AG20443 (cell line): ENCODE results near the gene EVL.
"Not testable (repeated sequence)": the region's sequence is repeated elsewhere in the genome, so short reads cannot be mapped to it uniquely, and the experiment has no call there.

ENCODE experiments used
- DNase-seq: peaks from one replicate; pipeline ENCODE4 v3.0.0; 2012; ENCODE audit warnings: low spot score, mixed read lengths

The EVL gene, protein sequence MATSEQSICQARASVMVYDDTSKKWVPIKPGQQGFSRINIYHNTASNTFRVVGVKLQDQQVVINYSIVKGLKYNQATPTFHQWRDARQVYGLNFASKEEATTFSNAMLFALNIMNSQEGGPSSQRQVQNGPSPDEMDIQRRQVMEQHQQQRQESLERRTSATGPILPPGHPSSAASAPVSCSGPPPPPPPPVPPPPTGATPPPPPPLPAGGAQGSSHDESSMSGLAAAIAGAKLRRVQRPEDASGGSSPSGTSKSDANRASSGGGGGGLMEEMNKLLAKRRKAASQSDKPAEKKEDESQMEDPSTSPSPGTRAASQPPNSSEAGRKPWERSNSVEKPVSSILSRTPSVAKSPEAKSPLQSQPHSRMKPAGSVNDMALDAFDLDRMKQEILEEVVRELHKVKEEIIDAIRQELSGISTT

DNA sequence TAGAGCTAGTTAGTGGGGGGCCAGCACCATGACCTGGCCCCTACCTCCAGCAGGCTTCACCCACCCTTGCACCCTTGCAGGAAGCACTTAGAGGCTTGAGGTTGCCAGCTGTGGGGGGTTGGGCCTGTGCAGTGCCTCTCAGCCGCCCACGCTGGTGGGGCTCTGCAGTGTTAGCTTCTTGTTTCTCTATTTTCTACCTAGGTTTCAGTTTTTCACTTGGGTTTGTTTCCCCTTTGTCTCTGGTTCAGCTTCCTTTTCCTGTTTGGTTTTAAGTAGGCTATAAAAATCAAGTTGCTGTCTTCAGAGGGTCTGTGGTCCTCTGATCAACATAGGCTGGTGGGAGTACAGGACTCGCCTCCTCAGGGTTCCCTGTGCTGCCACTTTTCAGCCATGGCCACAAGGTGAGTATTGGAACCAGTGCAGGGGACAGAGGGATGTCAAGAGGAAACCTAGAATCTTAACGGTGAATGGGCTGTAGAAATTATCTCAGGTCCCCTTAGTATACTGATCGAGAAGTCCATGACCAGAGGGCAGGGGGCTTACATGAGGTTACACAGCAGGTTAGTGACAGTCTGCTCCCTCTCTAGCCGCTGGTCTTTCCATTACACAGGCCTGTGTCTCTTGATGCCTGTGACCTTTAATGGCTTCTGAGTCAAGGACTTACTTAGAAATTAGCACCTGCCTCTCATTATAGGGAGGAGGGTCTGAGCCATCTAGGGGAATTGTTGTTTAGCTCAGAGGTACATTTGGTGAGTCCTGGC lies at the start of gene EVL:
Gene EVL (plus strand): TSS at position 312 of the 761 bp plus-strand sequence. CDS start 79 bp downstream, at position 391.
- DNase-seq = no peak

GRCh38 chr14:100017553-100017952 lies 47.7 kb upstream of the EVL start:
- DNase-seq = peak; percentile 30

DNA sequence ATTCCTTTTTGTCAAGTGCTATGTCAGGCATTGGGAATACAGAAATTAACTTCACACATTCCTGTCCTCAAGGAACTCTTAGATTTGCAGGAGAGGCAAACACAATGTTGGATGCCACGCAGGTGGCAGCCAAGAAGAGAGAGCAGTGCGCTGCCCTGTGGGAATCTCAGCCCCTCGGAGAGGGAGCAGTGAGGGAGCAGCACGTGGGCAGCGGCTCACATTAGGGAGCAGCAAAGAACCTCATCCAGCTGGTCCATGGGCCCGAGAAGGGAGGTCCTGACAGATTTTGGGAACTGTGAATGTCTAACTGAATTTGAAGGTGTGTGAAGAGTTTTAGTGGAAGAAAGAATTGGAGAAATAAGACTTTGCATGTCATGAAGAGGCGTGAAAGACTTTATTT lies 47.2 kb upstream of the EVL start:
- DNase-seq = no peak

DNA sequence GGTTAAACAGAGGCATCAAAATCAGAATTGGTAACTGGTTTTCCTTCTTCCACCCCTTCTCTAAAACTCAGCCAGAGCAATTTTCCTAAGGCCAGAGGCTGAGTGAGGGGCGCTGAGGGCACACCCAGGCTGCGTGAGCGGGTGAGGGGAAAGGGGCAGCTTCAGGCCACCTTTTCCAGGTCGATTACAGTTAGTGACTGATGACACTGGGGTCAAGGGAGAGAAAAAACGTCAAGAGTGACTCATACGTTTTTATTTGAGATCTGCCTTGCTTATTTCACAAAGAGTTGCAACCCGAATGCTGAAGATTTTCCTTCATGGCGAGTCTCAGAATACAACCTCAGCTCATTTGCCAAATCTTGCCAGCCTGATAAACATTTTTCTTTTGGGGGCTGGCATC lies 46.7 kb upstream of the EVL start:
- DNase-seq = no peak

DNA sequence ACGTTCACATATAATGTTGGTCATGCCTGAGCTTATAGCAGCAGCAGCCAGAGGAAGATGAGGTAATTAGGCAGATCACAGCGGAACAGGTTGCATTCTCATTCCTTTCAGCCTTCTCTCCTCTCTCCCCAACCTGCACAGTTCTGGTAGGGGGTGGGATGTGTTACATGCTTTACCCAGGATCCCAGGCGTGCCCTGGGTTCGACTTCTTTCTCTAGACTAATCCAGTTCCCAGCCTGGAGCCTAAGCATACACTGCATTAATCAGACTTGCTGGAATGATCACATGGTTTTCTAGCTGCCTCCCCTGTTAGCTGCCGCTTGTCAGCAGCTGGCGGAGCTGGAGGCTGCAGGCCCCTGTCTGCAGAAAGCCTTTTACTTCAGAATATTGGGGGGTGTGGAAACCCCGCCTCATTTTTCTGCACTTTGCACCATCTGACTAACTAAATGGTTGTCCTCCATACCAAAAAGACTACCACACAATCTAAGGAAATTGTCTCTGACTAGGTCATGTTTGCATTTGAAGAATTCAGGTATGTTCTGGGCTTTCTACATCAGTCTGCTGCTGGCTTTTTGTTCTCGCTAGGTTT lies 46.0 kb upstream of the EVL start:
- DNase-seq = no peak

DNA sequence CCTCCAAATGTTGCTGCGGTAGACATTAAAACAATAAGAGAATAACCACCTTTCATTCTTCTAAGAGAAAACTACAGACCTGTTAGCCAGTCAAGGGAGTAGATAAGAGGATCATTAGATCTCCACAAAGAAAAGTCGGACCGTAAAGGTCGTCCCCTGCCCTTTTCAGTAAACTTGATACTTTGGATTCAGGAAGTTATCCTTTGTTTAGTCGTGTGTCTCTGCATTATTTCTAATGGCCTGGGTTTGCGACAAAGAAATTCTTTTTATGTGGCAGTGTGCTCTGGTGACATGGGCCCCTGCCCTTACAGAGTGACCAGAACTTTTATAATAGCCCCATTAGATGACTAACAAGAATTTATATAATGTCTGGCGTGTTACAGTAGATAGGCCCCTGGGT lies 44.6 kb upstream of the EVL start:
- DNase-seq = no peak

DNA sequence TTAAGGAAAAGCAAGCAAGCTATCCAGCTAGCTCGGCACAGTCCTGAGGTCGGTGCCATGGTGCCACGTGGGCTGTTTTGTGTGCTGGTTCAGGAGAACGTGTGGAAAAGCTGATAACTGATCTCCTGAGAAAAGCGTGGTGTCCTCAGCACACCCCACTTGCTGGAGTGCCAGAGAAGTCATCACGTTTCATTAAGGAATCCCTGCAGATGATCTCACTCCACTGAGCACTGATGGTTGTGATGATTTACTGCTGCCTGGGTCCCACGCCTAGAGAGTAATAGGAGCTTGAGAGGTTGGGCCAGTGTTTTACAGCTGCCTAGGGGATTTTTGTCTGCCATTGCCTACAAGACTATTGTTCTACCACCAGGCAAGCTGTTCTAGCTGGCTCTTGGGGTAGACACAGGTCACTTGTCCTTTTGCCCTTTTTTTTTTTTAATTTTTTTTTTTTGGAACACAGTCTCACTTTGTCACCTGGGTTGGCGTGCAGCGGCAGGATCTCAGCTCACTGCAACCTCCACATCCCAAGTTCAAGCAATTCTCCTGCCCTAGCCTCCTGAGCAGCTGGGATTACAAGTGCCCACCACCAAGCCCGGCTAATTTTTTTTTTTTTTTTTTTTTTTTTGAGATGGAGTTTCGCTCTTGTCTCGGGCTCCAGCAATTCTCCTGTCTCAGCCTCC lies 42.3 kb upstream of the EVL start:
- peak; percentile 86 for DNase-seq

DNA sequence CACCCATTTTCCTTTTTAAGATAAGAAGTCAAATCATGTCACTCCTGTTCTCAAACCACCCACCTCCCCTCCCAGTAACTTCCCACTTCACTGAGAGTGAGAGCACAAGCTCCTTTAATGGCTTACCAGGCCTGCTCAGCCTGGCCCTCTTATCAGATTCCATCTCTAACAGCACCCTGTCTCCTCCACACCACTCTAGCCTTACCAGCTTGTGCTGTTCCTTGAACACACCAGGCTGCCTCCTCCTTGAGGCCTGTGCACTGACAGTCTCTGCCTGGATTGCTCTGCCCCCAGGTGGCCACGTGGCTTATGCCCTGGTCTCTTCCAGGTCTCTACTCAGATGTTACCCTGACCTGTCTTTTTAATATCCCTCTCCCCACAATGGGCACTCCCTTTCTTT lies 40.1 kb upstream of the EVL start:
- DNase-seq = peak; percentile 21

DNA sequence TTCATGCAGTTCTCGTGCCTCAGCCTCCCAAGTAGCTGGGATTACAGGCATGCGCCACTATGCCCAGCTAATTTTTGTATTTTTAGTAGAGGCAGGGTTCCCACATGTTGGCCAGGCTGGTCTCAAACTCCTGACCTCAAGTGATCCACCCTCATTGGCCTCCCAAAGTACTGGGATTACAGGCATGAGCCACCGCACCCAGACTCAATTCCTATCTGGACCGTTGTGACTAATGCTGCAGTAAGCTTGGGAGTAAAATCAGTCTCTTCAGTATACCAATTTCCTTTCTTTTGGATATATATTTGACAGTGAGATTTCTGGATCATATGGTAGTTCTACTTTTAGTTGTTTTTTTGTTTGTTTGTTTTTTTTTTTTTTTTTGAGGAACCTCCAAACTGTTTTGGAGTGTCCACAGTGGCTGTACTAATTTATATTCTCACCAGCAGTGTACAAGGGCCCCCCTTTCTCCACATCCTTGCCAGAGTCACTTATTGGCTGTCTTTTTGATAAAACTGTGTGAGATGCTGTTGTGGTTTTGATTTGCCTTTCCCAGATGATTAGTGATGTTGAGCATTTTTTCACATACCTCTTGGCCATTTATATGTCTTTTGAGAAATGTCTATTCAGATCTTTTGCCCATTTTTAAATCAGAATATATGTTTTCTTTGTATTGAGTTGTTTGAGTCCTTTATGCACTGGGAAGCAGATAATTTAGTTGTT lies 37.3 kb upstream of the EVL start:
- no peak for DNase-seq

DNA sequence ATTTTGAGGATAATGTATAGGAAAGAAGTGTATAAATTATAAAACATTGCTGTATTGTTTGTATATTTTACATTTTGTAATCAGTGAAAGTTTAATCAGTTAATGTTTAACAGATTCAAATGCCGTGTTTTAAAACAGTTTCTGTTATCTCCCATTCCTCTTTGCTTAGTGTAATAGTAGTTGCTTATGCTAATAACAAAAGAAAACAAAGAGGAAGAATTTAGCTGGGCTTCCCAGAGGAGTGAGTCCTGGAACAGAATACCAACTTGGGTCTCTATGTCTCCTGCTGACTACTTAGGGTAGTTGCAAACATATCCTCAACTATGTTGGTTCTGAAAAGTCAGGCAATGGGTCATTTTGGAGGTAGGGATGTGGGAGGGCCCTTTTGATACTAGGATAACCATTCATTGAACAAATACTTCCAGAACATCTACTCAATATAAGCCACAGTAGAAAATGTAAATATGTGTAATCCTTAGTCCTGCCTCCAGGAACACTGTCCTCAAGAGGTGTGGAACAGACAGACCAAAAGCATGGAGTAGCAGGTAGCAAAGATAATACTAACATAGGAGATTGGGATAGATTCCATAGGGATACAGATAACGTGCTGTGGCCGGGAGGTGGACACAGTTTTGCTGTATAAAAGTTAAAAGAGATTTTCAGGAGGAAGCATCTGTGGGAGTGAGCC lies 36.1 kb upstream of the EVL start:
- DNase-seq = no peak

DNA sequence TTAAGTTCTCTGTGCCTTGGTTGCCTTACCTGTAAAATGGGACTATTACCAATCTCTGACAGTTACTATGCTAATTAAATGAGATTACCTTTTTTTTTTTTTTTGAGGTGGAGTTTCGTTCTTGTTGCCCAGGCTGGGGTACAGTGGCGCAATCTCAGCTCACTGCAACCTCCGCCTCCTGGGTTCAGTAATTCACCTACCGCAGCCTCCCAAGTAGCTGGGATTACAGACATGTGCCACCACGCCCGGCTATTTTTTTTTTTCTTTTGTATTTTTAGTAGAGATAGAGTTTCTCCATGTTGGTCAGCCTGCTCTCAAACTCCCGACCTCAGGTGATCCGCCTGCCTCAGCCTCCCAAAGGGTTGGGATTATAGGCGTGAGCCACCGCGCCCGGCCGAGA lies 35.2 kb upstream of the EVL start:
- DNase-seq = not testable (repeated sequence)

DNA sequence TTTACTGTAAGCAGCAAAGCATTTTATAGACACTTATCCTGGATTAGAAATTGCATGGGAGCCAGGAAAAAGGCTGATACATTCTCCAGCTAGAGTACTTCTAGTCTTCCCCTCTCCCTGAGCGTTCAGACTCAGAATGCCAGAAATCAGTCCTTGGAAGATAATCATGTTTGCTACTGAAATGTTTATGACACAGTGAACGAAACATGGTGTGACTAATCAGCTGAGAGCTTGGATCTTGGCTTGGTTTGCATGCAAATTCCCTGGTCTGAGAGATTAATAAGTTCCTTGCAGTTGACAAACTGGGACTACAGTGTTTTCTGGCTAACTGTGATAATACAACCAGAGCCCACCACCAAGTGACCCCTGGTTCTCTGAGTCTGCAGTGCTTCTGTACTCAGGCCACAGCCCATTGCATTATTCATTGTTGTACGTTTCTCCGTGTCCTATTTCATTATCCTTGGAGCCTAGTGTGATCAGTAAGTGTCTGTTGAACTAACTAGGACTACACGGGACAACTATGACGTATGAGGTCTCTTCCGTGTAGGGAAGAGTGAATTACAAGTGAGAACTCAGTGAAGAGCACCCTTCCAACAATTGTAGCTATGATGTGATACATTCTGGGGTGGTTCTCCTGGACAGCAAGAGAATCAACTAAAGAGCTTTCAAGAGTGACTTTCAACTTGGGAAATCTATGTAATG lies 34.6 kb upstream of the EVL start:
- DNase-seq = peak; percentile 81

- DNase-seq = peak; percentile 90
Measured at GRCh38 chr14:100031506-100032281, 33.5 kb upstream of the EVL start.

- no peak for DNase-seq
Measured at GRCh38 chr14:100032738-100033137, 32.5 kb upstream of the EVL start.

- DNase-seq = no peak
Measured at GRCh38 chr14:100033347-100034075, 31.7 kb upstream of the EVL start.

- no peak for DNase-seq
Measured at GRCh38 chr14:100034468-100034867, 30.8 kb upstream of the EVL start.

DNA sequence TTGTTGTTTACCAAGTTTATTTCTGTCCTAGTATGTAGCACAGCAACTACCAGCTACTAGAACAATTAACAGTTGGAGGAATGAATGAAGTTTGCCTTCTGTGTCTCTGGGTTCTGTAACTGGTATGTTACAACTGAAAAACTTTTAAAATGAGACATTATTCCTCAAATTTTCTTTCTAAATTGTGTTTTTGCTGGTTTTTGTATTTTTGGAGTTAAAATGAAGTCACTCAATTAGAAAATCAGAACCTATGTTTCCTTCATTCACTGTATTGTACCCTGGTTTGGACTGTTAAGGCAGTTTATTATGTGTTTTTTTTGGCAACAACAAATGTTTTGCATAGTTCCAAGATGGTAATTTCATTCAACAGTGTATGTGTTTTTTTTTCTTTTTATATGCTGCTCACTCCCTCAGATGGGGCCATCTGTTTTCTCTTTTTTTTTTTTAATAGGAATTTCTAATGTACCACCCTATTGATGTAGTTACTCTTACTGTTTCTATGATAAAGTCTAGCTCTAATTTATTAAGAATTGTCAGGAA lies 30.2 kb upstream of the EVL start:
- DNase-seq = no peak

- DNase-seq = no peak
Measured at GRCh38 chr14:100035700-100036099, 29.5 kb upstream of the EVL start.

DNA sequence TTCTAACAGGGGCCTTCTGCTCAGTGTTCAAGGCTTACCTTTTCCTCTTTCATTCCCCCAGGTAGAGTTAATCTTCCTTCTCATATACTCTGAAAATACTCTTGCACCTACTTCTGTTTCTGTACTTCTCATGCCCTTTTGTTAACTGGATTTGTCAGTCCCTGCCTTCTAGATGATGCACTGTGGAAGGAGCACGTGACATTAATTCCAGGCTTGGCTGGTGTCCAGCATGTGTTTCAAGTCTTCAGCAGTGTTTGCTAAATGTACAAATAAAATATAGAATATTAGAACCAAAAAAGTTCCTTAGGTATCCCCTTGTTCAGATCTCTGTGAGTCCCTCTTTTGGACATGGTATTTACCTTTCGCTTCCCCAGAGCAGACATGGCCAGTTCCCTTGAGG lies 27.9 kb upstream of the EVL start:
- peak; percentile 14 for DNase-seq
